GM18499 (cell line): ENCODE measurements around the gene CASZ1.

Experiments used
- ATAC-seq: cut with Tn5 transposase; IDR thresholded peaks from one replicate; pipeline ENCODE4 v1.9.1; 2021; ENCODE audit warnings: moderate number of reproducible peaks; ENCODE audit not compliant: insufficient read depth, unreplicated experiment

CASZ1 gene

GRCh38 chr1:10799726-10800125, 3.3 kb upstream of the CASZ1 start:
- no peak for ATAC-seq

DNA sequence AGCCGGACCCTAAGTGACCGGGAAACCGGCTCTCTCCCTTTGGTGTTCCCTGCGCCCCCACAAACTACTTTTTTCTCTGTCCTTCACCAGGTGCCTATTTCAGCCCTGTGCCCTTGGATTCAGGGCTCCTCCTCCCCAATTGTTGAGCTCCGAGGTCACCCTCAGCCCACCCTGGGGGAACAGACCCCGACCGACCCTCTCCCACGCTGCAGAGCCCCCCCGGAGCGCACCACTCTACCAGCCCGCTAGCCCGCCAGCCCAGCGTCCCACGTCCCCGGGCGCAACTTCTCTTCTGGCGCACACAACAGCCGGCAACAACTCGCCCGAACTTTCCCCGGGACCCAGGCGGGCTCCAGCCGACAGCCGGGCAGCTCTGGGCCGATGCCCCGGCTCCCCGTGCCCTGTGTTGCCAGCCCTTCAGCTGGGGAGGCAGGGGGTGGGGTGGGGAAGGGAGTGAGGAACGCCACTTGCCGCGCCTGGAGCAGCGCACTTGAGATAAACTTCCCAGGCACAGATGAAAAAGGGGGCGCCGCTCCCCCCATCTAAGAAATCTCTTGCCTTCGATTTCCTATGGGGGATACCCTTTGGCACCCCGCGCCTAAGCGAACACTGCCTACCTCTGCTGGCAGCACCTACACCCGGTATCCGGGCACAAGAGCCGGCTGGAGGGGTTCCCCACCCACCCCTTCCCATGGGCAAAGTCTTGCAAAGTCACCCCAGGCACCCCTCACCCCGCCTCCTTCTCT, 997 bp downstream of the CASZ1 start:
- no peak for ATAC-seq

- no peak for ATAC-seq
Observed at GRCh38 chr1:10794724-10795275, 1.6 kb downstream of the CASZ1 start.

- no peak for ATAC-seq
Observed at GRCh38 chr1:10793129-10793651, 3.3 kb downstream of the CASZ1 start.

- no peak for ATAC-seq
Observed at GRCh38 chr1:10791105-10791951, 5.1 kb downstream of the CASZ1 start.

GRCh38 chr1:10789803-10790702, 6.4 kb downstream of the CASZ1 start:
- no peak for ATAC-seq

- no peak for ATAC-seq
Observed at GRCh38 chr1:10789047-10789791, 7.2 kb downstream of the CASZ1 start.

DNA sequence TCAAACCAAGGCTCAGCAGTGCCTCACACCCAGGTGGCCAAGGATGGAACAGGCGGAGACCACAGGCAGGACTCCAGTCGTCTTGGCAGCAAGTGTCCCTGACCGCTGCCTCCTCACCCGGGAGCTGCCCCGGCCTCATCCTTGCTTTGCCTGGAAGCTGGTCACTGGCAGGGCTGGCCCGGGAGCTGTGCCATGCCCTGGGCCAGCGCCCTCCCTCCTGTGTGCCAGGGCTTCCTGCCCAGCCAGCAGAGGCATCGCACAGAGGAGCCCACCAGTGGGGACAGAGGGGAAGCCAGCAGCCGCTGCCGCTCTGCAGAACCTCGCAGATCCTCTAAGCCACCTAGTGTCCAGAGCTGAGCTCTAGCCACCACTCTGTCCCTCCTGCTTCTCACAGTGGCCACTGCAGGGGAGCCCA, 7.8 kb downstream of the CASZ1 start:
- no peak for ATAC-seq

- ATAC-seq = no peak
Observed at GRCh38 chr1:10787286-10787685, 9.2 kb downstream of the CASZ1 start.

GRCh38 chr1:10785728-10786638, 10.5 kb downstream of the CASZ1 start:
- no peak for ATAC-seq

DNA sequence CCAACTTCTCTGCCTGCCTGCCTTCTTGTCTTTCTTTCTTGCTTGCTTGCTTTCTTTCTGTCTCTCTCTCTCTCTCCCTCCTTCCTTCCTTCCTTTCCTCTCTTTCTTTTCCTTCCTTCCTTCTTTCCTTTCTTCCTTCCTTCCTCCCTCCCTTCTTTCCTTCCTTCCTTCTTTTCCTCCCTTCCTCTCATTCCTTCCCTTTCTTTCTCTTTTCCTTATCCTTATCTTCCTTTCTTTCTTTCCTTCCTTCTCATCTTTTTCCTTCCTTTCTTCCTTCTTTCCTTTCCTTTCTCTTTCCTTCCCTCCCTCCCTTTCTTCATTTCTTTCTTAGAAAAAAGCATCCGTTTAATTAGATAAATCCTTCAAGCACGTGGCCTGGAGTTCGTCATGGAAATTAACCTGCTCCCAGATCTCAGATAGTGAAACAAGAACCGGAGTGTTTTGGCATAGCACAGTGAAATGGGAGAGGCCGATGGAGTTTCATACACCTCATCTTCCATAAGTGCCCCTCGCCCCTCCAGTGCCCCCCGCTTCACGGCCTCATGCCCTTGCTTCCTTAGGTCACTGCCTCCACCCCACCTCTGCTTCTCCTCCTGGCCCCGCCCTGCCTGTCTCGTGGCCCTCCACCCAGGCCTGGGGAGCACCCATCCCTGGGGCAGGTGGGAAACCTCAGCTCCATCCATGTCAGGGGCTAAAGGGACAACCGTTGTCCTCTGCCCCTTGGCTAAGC, 11.3 kb downstream of the CASZ1 start:
- ATAC-seq = no peak

GRCh38 chr1:10782491-10783244, 13.8 kb downstream of the CASZ1 start:
- no peak for ATAC-seq

DNA sequence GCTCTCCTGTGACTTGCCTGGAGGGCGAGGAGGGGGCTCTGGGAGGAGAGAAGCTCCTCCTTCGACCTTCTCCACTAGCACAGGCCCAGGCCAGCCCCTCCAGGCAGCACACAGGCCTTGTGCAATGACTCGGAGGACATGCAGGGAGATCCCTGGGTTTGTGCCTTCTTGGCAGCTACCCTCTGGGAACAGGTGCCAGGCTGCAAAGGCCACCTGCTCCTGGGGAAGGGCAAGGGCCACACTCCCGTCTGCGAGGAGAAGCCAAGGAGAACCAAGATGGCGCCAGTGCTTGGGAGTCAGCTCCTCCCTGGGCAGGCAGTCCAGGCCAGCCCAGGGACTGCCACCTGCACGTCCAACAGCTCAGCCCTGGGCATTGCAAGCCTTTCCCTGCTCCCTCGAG, 15.3 kb downstream of the CASZ1 start:
- ATAC-seq = no peak

DNA sequence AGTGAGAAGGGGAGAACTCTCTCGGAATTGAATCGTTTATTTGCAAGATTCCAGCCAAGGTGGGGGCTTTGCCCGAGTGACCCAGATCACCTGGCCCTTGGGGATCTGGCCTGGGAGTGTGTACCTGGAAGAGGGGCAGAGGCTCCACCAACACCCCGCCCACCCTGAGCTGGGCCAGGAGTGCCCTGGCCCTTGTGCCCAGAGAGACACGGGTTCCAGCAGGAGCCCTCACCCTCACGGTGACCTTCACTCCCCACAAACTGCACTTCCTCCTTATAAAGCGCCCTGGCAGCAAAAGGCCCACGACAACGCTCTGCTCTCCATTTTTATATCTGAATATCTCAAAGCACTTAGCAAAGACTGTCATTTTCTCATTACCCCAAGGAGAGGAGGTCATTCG, 16.6 kb downstream of the CASZ1 start:
- no peak for ATAC-seq

DNA sequence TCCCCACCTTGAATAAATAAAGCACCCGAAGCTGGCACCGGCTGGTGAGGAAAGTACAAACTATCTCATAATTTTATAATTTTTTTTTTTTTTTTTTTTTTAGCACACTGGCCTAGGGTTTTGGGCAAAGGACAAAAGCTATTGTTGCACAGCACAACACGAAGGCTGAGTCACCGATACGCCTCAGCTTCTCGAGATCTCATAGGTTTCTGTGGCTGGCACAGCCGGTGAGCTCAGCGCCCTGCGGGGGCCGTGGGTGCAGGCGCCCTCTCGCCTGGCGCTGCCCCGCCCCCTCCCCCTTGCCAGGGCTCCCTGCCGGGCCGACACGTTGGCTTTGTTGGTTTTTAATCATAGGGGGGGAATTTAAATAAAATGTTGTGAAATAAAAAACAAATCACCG, 17.2 kb downstream of the CASZ1 start:
- ATAC-seq = no peak

DNA sequence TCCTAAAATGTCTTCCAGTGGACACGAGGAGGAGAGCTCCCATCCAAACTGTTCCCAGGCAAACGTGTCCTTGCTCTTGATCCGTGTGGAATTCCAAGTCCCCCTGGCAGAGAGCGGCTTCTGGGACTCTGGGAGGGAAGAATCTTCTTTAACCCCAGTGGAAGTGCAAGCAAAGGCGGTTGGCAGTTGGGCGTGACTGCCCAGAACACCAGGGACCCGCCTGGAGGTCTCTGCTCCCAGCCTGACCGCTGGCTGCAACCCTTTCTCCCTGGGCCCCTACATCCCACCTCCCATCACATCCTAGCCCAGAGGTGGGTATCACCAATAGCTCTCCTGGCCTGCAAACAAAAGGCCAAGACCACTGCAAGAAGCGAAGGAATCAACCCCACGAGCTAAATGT, 17.8 kb downstream of the CASZ1 start:
- no peak for ATAC-seq
